Activated CD4-positive, alpha-beta memory T cell treated with anti-CD3 and anti-CD28 coated beads for 36 hours (primary cell): ENCODE data around the gene ITGA3. TPM values are rescaled to one million over a fixed set of nuclear protein-coding genes. Genes with fewer than 3 reads are reported as not detected.

ENCODE experiments used
- CTCF ChIA-PET: fragments of 350-600 bp; sonication (Branson Sonifier 250); formaldehyde crosslinking; loops from one replicate; lab custom pipeline; 2021; ENCODE audit warnings: antibody characterized with exemption, inconsistent platforms; lab: Charles Lee
- POLR2A ChIA-PET: fragments of 350-600 bp; sonication (Branson Sonifier 250); formaldehyde crosslinking; loops from one replicate; lab custom pipeline; 2021; ENCODE audit warnings: antibody characterized with exemption; lab: Charles Lee
- DNase-seq: peaks from one replicate; pipeline ENCODE4 v3.0.0-alpha.2; 2020
- H3K27ac Mint-ChIP-seq: one replicate; pipeline ENCODE4 v1.8.0; 2021; ENCODE audit warnings: mixed read lengths
- H3K27me3 Mint-ChIP-seq: one replicate; pipeline ENCODE4 v1.8.0; 2021; ENCODE audit warnings: mixed read lengths
- H3K36me3 Mint-ChIP-seq: one replicate; pipeline ENCODE4 v1.8.0; 2021; ENCODE audit warnings: mixed read lengths
- H3K4me1 Mint-ChIP-seq: one replicate; pipeline ENCODE4 v1.8.0; 2021; ENCODE audit warnings: low read depth, mixed read lengths
- H3K4me3 Mint-ChIP-seq: one replicate; pipeline ENCODE4 v1.8.0; 2021; ENCODE audit warnings: mild to moderate bottlenecking, mixed read lengths
- H3K9me3 Mint-ChIP-seq: one replicate; pipeline ENCODE4 v1.8.0; 2021; ENCODE audit warnings: mixed read lengths
- intact Hi-C: fragments of 100-400 bp; cut with micrococcal nuclease; formaldehyde crosslinking; loops from one replicate; pipeline ENCODE4 v1.15.1; 2023
- total RNA-seq, 2 experiments: library from RNA; stranded (reverse); gene quantifications; one replicate each; pipeline ENCODE4 v1.2.3, GENCODE V29; 2021

Gene ITGA3
- total RNA-seq = 10 to 100 TPM; 15.8 to 17.6 TPM

DNA sequence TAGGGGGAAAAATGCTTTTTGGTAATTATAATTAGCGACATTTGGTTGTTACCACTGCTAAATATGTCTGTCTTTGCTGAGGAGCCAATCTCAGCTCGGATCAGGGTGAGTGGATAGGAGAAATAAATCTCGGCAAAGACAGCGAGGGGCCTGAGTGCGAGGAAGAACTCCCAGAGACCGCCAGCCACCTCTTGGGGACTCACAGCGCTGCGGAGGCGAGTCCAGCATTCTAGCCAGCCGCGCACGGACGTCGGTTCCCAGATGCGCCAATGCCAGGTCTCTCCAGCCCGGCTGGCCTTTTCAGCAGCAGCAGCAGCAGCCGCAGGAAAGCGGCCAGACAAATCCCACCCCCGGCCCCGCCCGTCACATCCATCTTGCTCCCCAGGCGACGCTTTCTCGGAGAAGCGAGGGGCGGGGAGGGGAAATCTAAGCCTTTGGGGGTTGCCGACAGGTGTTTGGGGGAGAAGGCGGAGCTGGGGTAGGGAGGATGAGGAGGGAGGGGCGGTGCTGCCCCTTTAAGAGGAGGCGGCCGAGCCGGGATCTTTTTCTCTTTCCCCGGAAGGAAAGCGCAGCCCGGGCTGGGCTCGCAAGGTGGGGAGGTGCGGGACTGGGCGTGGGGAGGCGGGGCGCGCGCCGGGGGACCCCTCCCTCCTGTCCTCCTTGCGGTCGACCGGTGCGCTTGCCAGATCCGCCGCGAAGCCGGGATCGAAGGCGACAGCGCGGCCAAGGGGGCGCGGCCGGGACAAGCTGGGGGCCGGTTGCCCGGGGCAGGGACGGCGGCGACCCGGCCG, at the start of gene ITGA3:
TSS of gene ITGA3 (plus strand) at position 685 of the 791 bp plus-strand sequence. CDS start 330 bp downstream, outside the sequence.
- Mint-ChIP-seq H3K9me3 (no peaks in the 10 kb centered on the region), H3K4me1 (peaks cover 31% of the 10 kb centered on the region), H3K27ac (peak within 1 kb of the TSS; percentile 84), H3K4me3 (peak within 1 kb of the TSS; percentile 87), H3K36me3 (no peaks in the 10 kb centered on the region), H3K27me3 (no peaks in the 10 kb centered on the region)
- intact Hi-C loops = loop anchor here (1.0 to 5.0 kb wide), 3 partner anchors 28 to 92 kb away; no protein-coding TSS in a partner anchor
- DNase-seq = peak; percentile 78
- ChIA-PET CTCF (interaction anchor here (0.7 to 7.9 kb wide), 19 partner anchors 8 to 360 kb away, joined by 3 to 85 read pairs (median 5); partner anchors contain the start of gene PPP1R9B), POLR2A (interaction anchor here (1.2 kb wide), 2 partner anchors 8 to 39 kb away, joined by 3 to 5 read pairs; no protein-coding TSS in a partner anchor)

- H3K4me3 Mint-ChIP-seq = no peak overlapping the region
- H3K9me3 Mint-ChIP-seq = peaks cover 23% of the 10 kb centered on the region
- CTCF ChIA-PET = interaction anchor here (1.5 to 4.6 kb wide), 3 partner anchors 12 to 85 kb away, joined by 4 to 25 read pairs (median 5); no protein-coding TSS in a partner anchor
- H3K27ac Mint-ChIP-seq = no peak overlapping the region
- H3K4me1 Mint-ChIP-seq = no peaks in the 10 kb centered on the region
- intact Hi-C loops = no loop called here
- H3K36me3 Mint-ChIP-seq = peaks cover 5% of the 10 kb centered on the region
- POLR2A ChIA-PET = no interaction called here
- DNase-seq = no peak
- peaks cover 27% of the 10 kb centered on the region for H3K27me3 Mint-ChIP-seq
Observed at GRCh38 chr17:50009282-50009681, 46.6 kb upstream of the ITGA3 start.

DNA sequence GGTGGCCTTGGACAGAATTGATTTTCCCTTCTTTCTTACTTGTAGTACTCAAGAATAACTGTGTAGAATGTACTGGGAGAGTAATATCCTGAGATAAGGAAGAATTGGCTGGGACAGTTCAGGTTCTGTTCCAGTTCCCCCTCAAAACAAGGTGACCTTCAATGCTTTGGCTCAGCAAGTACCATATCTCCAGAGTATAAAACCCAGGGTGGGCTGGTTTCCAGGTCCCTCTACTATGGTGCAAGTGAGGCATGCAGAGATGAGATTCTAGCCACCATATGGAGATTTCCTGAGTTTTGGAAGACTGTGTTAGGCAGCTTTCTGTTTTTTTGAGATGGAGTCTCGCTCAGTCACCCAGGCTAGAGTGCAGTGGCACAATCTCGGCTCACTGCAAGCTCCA, 42.8 kb upstream of the ITGA3 start:
- CTCF ChIA-PET = no interaction called here
- Mint-ChIP-seq H3K9me3 (peaks cover 30% of the 10 kb centered on the region), H3K36me3 (peaks cover 5% of the 10 kb centered on the region), H3K27ac (no peak overlapping the region), H3K4me1 (no peaks in the 10 kb centered on the region), H3K27me3 (peaks cover 23% of the 10 kb centered on the region), H3K4me3 (no peak overlapping the region)
- DNase-seq = no peak
- intact Hi-C loops = no loop called here
- POLR2A ChIA-PET = no interaction called here

DNA sequence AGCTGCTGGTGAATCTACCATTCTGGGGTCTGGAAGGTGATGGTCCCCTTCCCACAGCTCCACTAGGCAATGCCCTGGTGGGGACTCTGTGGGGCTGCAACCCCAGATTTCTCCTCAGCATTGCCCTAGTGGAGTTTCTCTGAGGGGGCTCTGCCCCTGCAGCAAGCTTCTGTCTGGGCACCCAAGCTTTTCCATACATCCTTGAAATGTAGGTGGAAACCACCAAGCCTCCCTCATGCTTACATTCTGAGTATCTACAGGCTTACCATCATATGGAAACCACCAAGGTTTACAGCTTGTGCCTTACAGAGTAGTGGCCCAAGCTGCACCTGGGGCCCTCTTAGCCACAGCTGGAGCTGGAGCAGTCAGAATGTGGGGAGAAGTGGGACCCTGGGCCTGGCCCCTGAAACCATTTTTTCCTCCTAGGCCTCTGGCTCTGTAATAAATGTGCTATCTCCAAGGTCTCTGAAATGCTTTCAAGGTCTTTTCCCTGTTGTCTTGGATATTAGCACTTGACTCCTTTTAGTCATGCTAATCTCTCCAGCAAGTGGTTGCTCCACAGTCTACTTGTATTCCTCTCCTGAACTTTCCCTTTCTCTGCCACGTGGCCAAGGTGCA, 41.3 kb upstream of the ITGA3 start:
- H3K9me3 Mint-ChIP-seq = peaks cover 21% of the 10 kb centered on the region
- intact Hi-C loops = no loop called here
- peaks cover 21% of the 10 kb centered on the region for H3K27me3 Mint-ChIP-seq

DNA sequence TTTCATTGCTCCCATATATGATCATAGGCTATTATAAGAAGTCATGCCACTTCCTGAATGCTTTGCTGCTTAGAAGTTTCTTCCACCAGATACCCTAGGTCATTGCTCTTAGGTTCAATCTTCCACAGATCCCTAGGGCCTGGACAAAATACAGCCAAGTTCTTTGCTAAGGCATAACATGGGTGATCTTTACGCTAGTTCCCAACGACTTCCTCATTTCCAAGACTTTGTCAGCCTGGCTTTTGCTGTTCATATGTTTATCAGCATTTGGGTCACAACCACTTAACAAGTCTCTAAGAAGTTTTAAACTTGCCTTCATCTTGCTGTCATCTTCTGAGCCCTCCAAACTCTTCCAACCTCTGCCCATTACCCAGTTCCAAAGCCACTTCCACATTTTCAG, 40.8 kb upstream of the ITGA3 start:
- intact Hi-C loops = no loop called here
- H3K4me3 Mint-ChIP-seq = no peak overlapping the region
- ChIA-PET CTCF (interaction anchor here (0.7 kb wide), 1 partner anchor 59 kb away, joined by 3 read pairs; no protein-coding TSS in a partner anchor), POLR2A (no interaction called here)
- H3K4me1 Mint-ChIP-seq = no peaks in the 10 kb centered on the region
- peaks cover 5% of the 10 kb centered on the region for H3K36me3 Mint-ChIP-seq
- H3K9me3 Mint-ChIP-seq = peaks cover 21% of the 10 kb centered on the region
- H3K27ac Mint-ChIP-seq = no peak overlapping the region
- H3K27me3 Mint-ChIP-seq = peaks cover 21% of the 10 kb centered on the region
- DNase-seq = no peak

More for the DNA sequence above, 41.3 kb upstream of the ITGA3 start:
- peaks cover 5% of the 10 kb centered on the region for H3K36me3 Mint-ChIP-seq
- POLR2A ChIA-PET = no interaction called here
- H3K27ac Mint-ChIP-seq = no peak overlapping the region
- CTCF ChIA-PET = interaction anchor here (0.7 kb wide), 1 partner anchor 58 kb away, joined by 3 read pairs; no protein-coding TSS in a partner anchor
- H3K4me3 Mint-ChIP-seq = no peak overlapping the region
- no peaks in the 10 kb centered on the region for H3K4me1 Mint-ChIP-seq
- DNase-seq = no peak

- CTCF ChIA-PET = interaction anchor here (1.1 to 1.2 kb wide), 2 partner anchors 8 to 76 kb away, joined by 3 read pairs; no protein-coding TSS in a partner anchor
- intact Hi-C loops = no loop called here
- H3K4me3 Mint-ChIP-seq = no peak overlapping the region
- no peak for DNase-seq
- POLR2A ChIA-PET = no interaction called here
- no peaks in the 10 kb centered on the region for H3K4me1 Mint-ChIP-seq
- no peak overlapping the region for H3K27ac Mint-ChIP-seq
- H3K9me3 Mint-ChIP-seq = peaks cover 9% of the 10 kb centered on the region
- H3K27me3 Mint-ChIP-seq = peaks cover 9% of the 10 kb centered on the region
- peaks cover 2% of the 10 kb centered on the region for H3K36me3 Mint-ChIP-seq
Observed at GRCh38 chr17:50018909-50019308, 37.0 kb upstream of the ITGA3 start.

GRCh38 chr17:50020841-50021599, 34.9 kb upstream of the ITGA3 start:
- CTCF ChIA-PET = interaction anchor here (1.6 to 2.7 kb wide), 4 partner anchors 23 to 73 kb away, joined by 4 to 14 read pairs (median 6); no protein-coding TSS in a partner anchor
- H3K9me3 Mint-ChIP-seq = no peaks in the 10 kb centered on the region
- H3K4me3 Mint-ChIP-seq = no peak overlapping the region
- POLR2A ChIA-PET = no interaction called here
- intact Hi-C loops = no loop called here
- H3K27me3 Mint-ChIP-seq = peaks cover 9% of the 10 kb centered on the region
- DNase-seq = no peak
- no peak overlapping the region for H3K27ac Mint-ChIP-seq
- no peaks in the 10 kb centered on the region for H3K36me3 Mint-ChIP-seq
- no peaks in the 10 kb centered on the region for H3K4me1 Mint-ChIP-seq

- no peaks in the 10 kb centered on the region for H3K36me3 Mint-ChIP-seq
- peaks cover 11% of the 10 kb centered on the region for H3K27me3 Mint-ChIP-seq
- DNase-seq = no peak
- peaks cover under 1% of the 10 kb centered on the region for H3K4me1 Mint-ChIP-seq
- H3K27ac Mint-ChIP-seq = no peak overlapping the region
- no peaks in the 10 kb centered on the region for H3K9me3 Mint-ChIP-seq
- no peak overlapping the region for H3K4me3 Mint-ChIP-seq
- POLR2A ChIA-PET = no interaction called here
- intact Hi-C loops = no loop called here
- CTCF ChIA-PET = interaction anchor here (1.6 to 2.7 kb wide), 4 partner anchors 24 to 73 kb away, joined by 4 to 14 read pairs (median 6); no protein-coding TSS in a partner anchor
Observed at GRCh38 chr17:50021681-50022370, 34.1 kb upstream of the ITGA3 start.

- peaks cover 6% of the 10 kb centered on the region for H3K4me1 Mint-ChIP-seq
- POLR2A ChIA-PET = no interaction called here
- CTCF ChIA-PET = interaction anchor here (2.7 kb wide), 1 partner anchor 65 kb away, joined by 14 read pairs; no protein-coding TSS in a partner anchor
- H3K9me3 Mint-ChIP-seq = no peaks in the 10 kb centered on the region
- intact Hi-C loops = no loop called here
- peaks cover 14% of the 10 kb centered on the region for H3K27me3 Mint-ChIP-seq
- H3K36me3 Mint-ChIP-seq = no peaks in the 10 kb centered on the region
- no peak overlapping the region for H3K4me3 Mint-ChIP-seq
- no peak for DNase-seq
- no peak overlapping the region for H3K27ac Mint-ChIP-seq
Observed at GRCh38 chr17:50022463-50023130, 33.3 kb upstream of the ITGA3 start.

- H3K9me3 Mint-ChIP-seq = no peaks in the 10 kb centered on the region
- H3K4me3 Mint-ChIP-seq = no peak overlapping the region
- no peak for DNase-seq
- CTCF ChIA-PET = no interaction called here
- H3K27ac Mint-ChIP-seq = no peak overlapping the region
- no peaks in the 10 kb centered on the region for H3K36me3 Mint-ChIP-seq
- peaks cover 6% of the 10 kb centered on the region for H3K4me1 Mint-ChIP-seq
- intact Hi-C loops = no loop called here
- peaks cover 23% of the 10 kb centered on the region for H3K27me3 Mint-ChIP-seq
- POLR2A ChIA-PET = no interaction called here
Observed at GRCh38 chr17:50023520-50023919, 32.4 kb upstream of the ITGA3 start.

GRCh38 chr17:50024808-50025207, 31.1 kb upstream of the ITGA3 start:
- no peak overlapping the region for H3K27ac Mint-ChIP-seq
- CTCF ChIA-PET = interaction anchor here (1.2 to 10.5 kb wide), 4 partner anchors 28 to 68 kb away, joined by 3 to 167 read pairs (median 87); partner anchors contain the start of genes ITGA3 and PDK2
- H3K4me1 Mint-ChIP-seq = peaks cover 6% of the 10 kb centered on the region
- intact Hi-C loops = no loop called here
- H3K36me3 Mint-ChIP-seq = no peaks in the 10 kb centered on the region
- H3K27me3 Mint-ChIP-seq = peaks cover 28% of the 10 kb centered on the region
- no peaks in the 10 kb centered on the region for H3K9me3 Mint-ChIP-seq
- no peak overlapping the region for H3K4me3 Mint-ChIP-seq
- no peak for DNase-seq
- POLR2A ChIA-PET = no interaction called here
